OCI-LY7 (cell line): ENCODE results near the gene PEDS1. TPM values are rescaled to one million over a fixed set of nuclear protein-coding genes. Genes with fewer than 3 reads are reported as not detected.
A peak's percentile ranks its signal among the peaks of the same experiment; 100 is the strongest.

Experiments
- BruUV-seq: library from RNA; stranded (reverse); fragments of 400-500 nt; replicated peaks from 2 replicates; lab custom pipeline; 2021; lab: Mats Ljungman, UMichigan
- CTCF ChIA-PET: fragments of 300-600 bp; sonication (Branson Sonifier 250); formaldehyde crosslinking; loops from one replicate; lab custom pipeline; 2022; ENCODE audit warnings: antibody characterized with exemption; ENCODE audit not compliant: unreplicated experiment; lab: Charles Lee
- POLR2A ChIA-PET: fragments of 300-600 bp; sonication (Branson Sonifier 250); formaldehyde crosslinking; loops from one replicate; lab custom pipeline; 2022; ENCODE audit warnings: antibody characterized with exemption; lab: Charles Lee
- DNase-seq: peaks from one replicate; pipeline ENCODE4 v3.0.0-alpha.2; 2015; ENCODE audit warnings: low spot score
- H2AFZ ChIP-seq: fragments of 200-600 bp; sonication (generic), shearing (Covaris generic); 2 replicates; pipeline ENCODE4 v1.6.1; 2014; ENCODE audit warnings: mild to moderate bottlenecking, antibody characterized with exemption, low read length, moderate library complexity
- H3K27ac ChIP-seq: fragments of 200-600 bp; sonication (generic); 2 replicates; pipeline ENCODE4 v1.5.1; 2014; ENCODE audit warnings: mixed run types, low read depth, mild to moderate bottlenecking, moderate library complexity, low read length, inconsistent platforms; ENCODE audit not compliant: poor library complexity, severe bottlenecking
- H3K36me3 ChIP-seq: fragments of 200-600 bp; sonication (generic); 2 replicates; pipeline ENCODE4 v1.6.1; 2014; ENCODE audit warnings: mild to moderate bottlenecking, antibody characterized with exemption, low read length, moderate library complexity, mixed read lengths; ENCODE audit not compliant: insufficient read depth
- H3K4me1 ChIP-seq: fragments of 200-600 bp; sonication (generic); 2 replicates; pipeline ENCODE4 v1.5.1; 2014; ENCODE audit warnings: mild to moderate bottlenecking, low read length; ENCODE audit not compliant: insufficient read depth, poor library complexity, severe bottlenecking
- H3K4me2 ChIP-seq: fragments of 200-600 bp; sonication (generic); 2 replicates; pipeline ENCODE4 v1.6.1; 2014; ENCODE audit warnings: mild to moderate bottlenecking, low read length
- H3K4me3 ChIP-seq: fragments of 200-600 bp; sonication (generic); 2 replicates; pipeline ENCODE4 v1.5.1; 2014; ENCODE audit warnings: mild to moderate bottlenecking, low read depth, low read length; ENCODE audit not compliant: poor library complexity, severe bottlenecking
- H3K79me2 ChIP-seq: fragments of 200-600 bp; sonication (generic); 2 replicates; pipeline ENCODE4 v1.6.1; 2016; ENCODE audit warnings: low read depth, mild to moderate bottlenecking, low read length, moderate library complexity, mixed read lengths; ENCODE audit not compliant: insufficient read depth
- H3K9me2 ChIP-seq: fragments of 200-600 bp; sonication (generic); 2 replicates; pipeline ENCODE4 v1.6.1; 2016; ENCODE audit warnings: mild to moderate bottlenecking, low read length, mixed read lengths; ENCODE audit not compliant: insufficient read depth
- H3K9me3 ChIP-seq: fragments of 200-600 bp; sonication (generic); 2 replicates; pipeline ENCODE4 v1.6.1; 2014; ENCODE audit warnings: mild to moderate bottlenecking, mixed run types, low read length, mixed read lengths
- H4K20me1 ChIP-seq: fragments of 200-600 bp; sonication (generic); 2 replicates; pipeline ENCODE4 v1.6.1; 2014; ENCODE audit warnings: mild to moderate bottlenecking, antibody characterized with exemption, low read length, moderate library complexity, mixed read lengths; ENCODE audit not compliant: insufficient read depth
- CTCF ChIP-seq: fragments of 200-600 bp; sonication (generic); conservative IDR thresholded peaks from 2 replicates; pipeline ENCODE4 v1.5.1; 2014; ENCODE audit warnings: mild to moderate bottlenecking, antibody characterized with exemption, low read length, moderate library complexity, mixed read lengths
- EZH2phosphoT487 ChIP-seq: fragments of 200-600 bp; sonication (generic); IDR thresholded peaks from 2 replicates; pipeline ENCODE4 v1.6.1; 2018; ENCODE audit warnings: low read depth, borderline replicate concordance, mild to moderate bottlenecking, mixed run types, antibody characterized with exemption, low read length, moderate library complexity, mixed read lengths
- intact Hi-C: fragments of 100-400 bp; cut with micrococcal nuclease; formaldehyde crosslinking; loops from one replicate; pipeline ENCODE4 v1.10.0; 2022; ENCODE audit not compliant: unreplicated experiment
- total RNA-seq, 2 experiments: library from RNA; depleted of rRNA in 1 of 2; stranded (reverse); fragments of >200 nt in 1 of 2; shearing (Covaris generic) in 1 of 2; gene quantifications; 2 replicates each; pipeline ENCODE4 v1.2.3, GENCODE V29; 2014 to 2022

Gene PEDS1
- total RNA-seq, 2 experiments from 2014 or later: 22.0 to 25.9 TPM

- Histone ChIP-seq H3K9me2 (no peaks in the 10 kb centered on the region), H3K4me3 (peak overlapping the region; percentile 97), H3K4me1 (peaks cover 16% of the 10 kb centered on the region), H3K79me2 (peaks cover 17% of the 10 kb centered on the region), H3K9me3 (no peaks in the 10 kb centered on the region), H3K36me3 (no peaks in the 10 kb centered on the region), H3K27ac (no peak overlapping the region), H3K4me2 (peak overlapping the region; percentile 81), H4K20me1 (no peaks in the 10 kb centered on the region), H2AFZ (peak overlapping the region; percentile 43; the same call in 1 of the 2 replicates)
- intact Hi-C loops: loop anchor here (1.0 to 5.0 kb wide), 6 partner anchors 98 to 543 kb away; partner anchors contain the start of gene PARD6B
- no TSS peak for BruUV-seq
- POLR2A ChIA-PET: no interaction called here
- TF ChIP-seq CTCF (no peak), EZH2phosphoT487 (no peak)
- CTCF ChIA-PET: no interaction called here
- DNase-seq: peak; percentile 55
Observed at GRCh38 chr20:50189681-50190250, 36.2 kb upstream of the PEDS1 start.

- no peak for DNase-seq
- Histone ChIP-seq H3K9me2 (no peaks in the 10 kb centered on the region), H2AFZ (no peak overlapping the region), H3K4me1 (peaks cover 16% of the 10 kb centered on the region), H4K20me1 (no peaks in the 10 kb centered on the region), H3K36me3 (no peaks in the 10 kb centered on the region), H3K4me2 (no peak overlapping the region), H3K79me2 (peaks cover 17% of the 10 kb centered on the region), H3K27ac (no peak overlapping the region), H3K9me3 (no peaks in the 10 kb centered on the region), H3K4me3 (no peak overlapping the region)
- ChIA-PET POLR2A (no interaction called here), CTCF (no interaction called here)
- BruUV-seq: no TSS peak
- TF ChIP-seq CTCF (no peak), EZH2phosphoT487 (no peak)
- intact Hi-C loops: loop anchor here (5.0 kb wide), 1 partner anchor 448 kb away; no protein-coding TSS in a partner anchor
Observed at GRCh38 chr20:50188879-50189680, 35.6 kb upstream of the PEDS1 start.
